HCT116 (cell line): ENCODE results near the gene SLC35G2. TPM values are rescaled to one million over a fixed set of nuclear protein-coding genes. Genes with fewer than 3 reads are reported as not detected.

Source experiments
- ATAC-seq: fragments of 200-7000 bp; cut with Tn5 transposase; 2 replicates; pipeline ENCODE4 v1.9.1; 2020; ENCODE audit warnings: mild to moderate bottlenecking, moderate library complexity
- BruUV-seq: library from RNA; stranded (reverse); fragments of 400-500 nt; replicated peaks from 2 replicates; lab custom pipeline; 2021; lab: Mats Ljungman, UMichigan
- CTCF ChIA-PET: fragments of 300-600 bp; sonication (Branson Sonifier 250); formaldehyde crosslinking; loops from one replicate; lab custom pipeline; 2021; ENCODE audit warnings: antibody characterized with exemption; lab: Charles Lee
- POLR2A ChIA-PET: fragments of 300-600, 350-600 bp; sonication (Branson Sonifier 250); formaldehyde crosslinking; loops from one replicate; lab custom pipeline; 2021; ENCODE audit warnings: antibody characterized with exemption; lab: Charles Lee
- RAD21 ChIA-PET, 2 experiments: fragments of 300-600 bp; sonication (Branson Sonifier 250); formaldehyde crosslinking; loops; one replicate each; lab custom pipeline; 2023; ENCODE audit warnings: low total read pairs in 2 of 2; ENCODE audit not compliant: uncharacterized antibody in 2 of 2, unreplicated experiment in 2 of 2, low non-redundant PET in 1 of 2; lab: Charles Lee
- DNase-seq: peaks from one replicate; pipeline ENCODE4 v3.0.0-alpha.2; 2010; ENCODE audit warnings: low read depth, low spot score
- H2AFZ ChIP-seq: fragments of 200-600 bp; shearing (Covaris generic), sonication (generic); 2 replicates; pipeline ENCODE4 v1.6.1; 2017; ENCODE audit warnings: low read depth, mixed run types, mixed read lengths, antibody characterized with exemption, low read length; ENCODE audit not compliant: poor library complexity, severe bottlenecking
- H3K27ac ChIP-seq: 2 replicates; pipeline ENCODE4 v1.5.1; 2012; ENCODE audit warnings: low read depth, low read length
- H3K27me3 ChIP-seq: fragments of 200-600 bp; sonication (generic); 2 replicates; pipeline ENCODE4 v1.6.1; 2016; ENCODE audit warnings: mixed run types, low read length, mixed read lengths; ENCODE audit not compliant: insufficient read depth
- H3K36me3 ChIP-seq, 2 experiments: fragments of 200-500 bp in 1 of 2; fragments of 200-600 bp in 1 of 2; sonication (Bioruptor generic) in 1 of 2; sonication (generic) in 1 of 2; 2 replicates each; pipeline versions ENCODE4 v1.5.1 to v1.6.1; 2014 to 2016; ENCODE audit warnings: low read length in 2 of 2, inconsistent platforms in 1 of 2, mixed read lengths in 1 of 2, mixed run types in 1 of 2; ENCODE audit not compliant: insufficient read depth in 2 of 2, control insufficient read depth in 1 of 2
- H3K4me1 ChIP-seq, 2 experiments: fragments of 200-600 bp in 1 of 2; sonication (generic) in 1 of 2; 2 replicates each; pipeline versions ENCODE4 v1.5.1 to v1.6.1; 2012 to 2017; ENCODE audit warnings: low read length in 2 of 2, inconsistent platforms in 1 of 2, mild to moderate bottlenecking in 1 of 2, mixed read lengths in 1 of 2, mixed run types in 1 of 2, moderate library complexity in 1 of 2; ENCODE audit not compliant: insufficient read depth in 2 of 2, control insufficient read depth in 1 of 2
- H3K4me2 ChIP-seq: fragments of 200-600 bp; sonication (generic); 2 replicates; pipeline ENCODE4 v1.6.1; 2017; ENCODE audit warnings: mixed run types, low read length, mixed read lengths
- H3K4me3 ChIP-seq, 2 experiments: fragments of 200-600 bp in 1 of 2; sonication (generic) in 1 of 2; replicated peaks in 1 of 2; 2 replicates each; pipeline ENCODE4 v1.5.1; 2011 to 2016; ENCODE audit warnings: low read length in 2 of 2, control low read depth in 1 of 2, low read depth in 1 of 2, mild to moderate bottlenecking in 1 of 2, mixed read lengths in 1 of 2, mixed run types in 1 of 2
- H3K79me2 ChIP-seq: fragments of 200-600 bp; sonication (generic); 2 replicates; pipeline ENCODE4 v1.6.1; 2017; ENCODE audit warnings: mild to moderate bottlenecking, mixed run types, low read length, moderate library complexity, mixed read lengths; ENCODE audit not compliant: insufficient read depth
- H3K9ac ChIP-seq: fragments of 200-600 bp; sonication (generic); 2 replicates; pipeline ENCODE4 v1.6.1; 2016; ENCODE audit warnings: low read length, mixed read lengths
- H3K9me2 ChIP-seq: fragments of 200-600 bp; sonication (generic), shearing (Covaris generic); 2 replicates; pipeline ENCODE4 v1.6.1; 2017; ENCODE audit warnings: mixed run types, mild to moderate bottlenecking, moderate library complexity; ENCODE audit not compliant: insufficient read depth
- H3K9me3 ChIP-seq, 2 experiments: fragments of 200-500 bp in 1 of 2; fragments of 200-600 bp in 1 of 2; sonication (Bioruptor generic) in 1 of 2; sonication (generic) in 1 of 2; 2 replicates each; pipeline ENCODE4 v1.6.1; 2014 to 2017; ENCODE audit warnings: low read length in 2 of 2, mixed read lengths in 2 of 2, inconsistent platforms in 1 of 2, low read depth in 1 of 2, mild to moderate bottlenecking in 1 of 2, mixed run types in 1 of 2, moderate library complexity in 1 of 2; ENCODE audit not compliant: control insufficient read depth in 1 of 2, insufficient read depth in 1 of 2
- H4K20me1 ChIP-seq: fragments of 200-600 bp; sonication (generic), shearing (Covaris generic); 2 replicates; pipeline ENCODE4 v1.6.1; 2017; ENCODE audit warnings: mixed run types, mild to moderate bottlenecking, moderate library complexity; ENCODE audit not compliant: insufficient read depth
- ATF3 ChIP-seq: IDR thresholded peaks from 2 replicates; pipeline ENCODE4 v1.6.1; 2012
- CBX3 ChIP-seq: IDR thresholded peaks from 2 replicates; pipeline ENCODE4 v1.6.1; 2012; ENCODE audit warnings: low read depth
- CEBPB ChIP-seq: IDR thresholded peaks from 2 replicates; pipeline ENCODE4 v1.6.1; 2012; ENCODE audit warnings: low read depth
- ELF1 ChIP-seq: IDR thresholded peaks from 2 replicates; pipeline ENCODE4 v1.6.1; 2012; ENCODE audit warnings: low read depth, borderline replicate concordance
- JUND ChIP-seq: IDR thresholded peaks from 2 replicates; pipeline ENCODE4 v1.6.1; 2012
- POLR2A ChIP-seq: IDR thresholded peaks from 2 replicates; pipeline ENCODE4 v1.7.0; 2011; ENCODE audit warnings: borderline replicate concordance; ENCODE audit not compliant: insufficient read depth, insufficient read length; ENCODE audit errors: extremely low read depth
- RAD21 ChIP-seq: IDR thresholded peaks from 2 replicates; pipeline ENCODE4 v1.6.1; 2012; ENCODE audit warnings: low read depth, mild to moderate bottlenecking
- SIN3A ChIP-seq: IDR thresholded peaks from 2 replicates; pipeline ENCODE4 v1.6.1; 2012; ENCODE audit warnings: low read depth
- SP1 ChIP-seq: IDR thresholded peaks from 2 replicates; pipeline ENCODE4 v1.6.1; 2012; ENCODE audit warnings: low read depth
- TCF7L2 ChIP-seq: IDR thresholded peaks from 2 replicates; pipeline ENCODE4 v1.7.0; 2011; ENCODE audit warnings: borderline replicate concordance, inconsistent platforms; ENCODE audit not compliant: insufficient read depth, insufficient read length; ENCODE audit errors: extremely low read depth
- YY1 ChIP-seq: IDR thresholded peaks from 2 replicates; pipeline ENCODE4 v1.6.1; 2011; ENCODE audit warnings: low read length, low read depth, moderate library complexity, mild to moderate bottlenecking; ENCODE audit not compliant: insufficient replicate concordance; ENCODE audit errors: extremely low read depth
- ZFX ChIP-seq: fragments of 450-650 bp; IDR thresholded peaks from 2 replicates; pipeline ENCODE4 v1.6.1; 2017
- ZNF274 ChIP-seq: fragments of 200-500 bp; sonication (Bioruptor generic); IDR thresholded peaks from 2 replicates; pipeline ENCODE4 v1.6.1; 2014; ENCODE audit warnings: mild to moderate bottlenecking, low read depth, low read length, inconsistent platforms
- intact Hi-C: fragments of 100-400 bp; cut with micrococcal nuclease; formaldehyde crosslinking; loops from 2 replicates; pipeline ENCODE4 v1.10.0; 2022
- total RNA-seq: library from RNA; stranded (reverse); gene quantifications from one replicate; pipeline ENCODE4 v1.2.1, GENCODE V29; 2021; ENCODE audit not compliant: unreplicated experiment
- TF ChIP-seq, protein P1 (sequence below): IDR thresholded peaks from 2 replicates; pipeline ENCODE4 v1.6.1; 2012
- TF ChIP-seq, protein P2 (sequence below): IDR thresholded peaks from 2 replicates; pipeline ENCODE4 v1.6.1; 2011; ENCODE audit warnings: mild to moderate bottlenecking, low read length, moderate library complexity; ENCODE audit not compliant: insufficient replicate concordance; ENCODE audit errors: extremely low read depth

The SLC35G2 gene
- total RNA-seq, 1 experiment from 2014 or later: 3.3 TPM

DNA sequence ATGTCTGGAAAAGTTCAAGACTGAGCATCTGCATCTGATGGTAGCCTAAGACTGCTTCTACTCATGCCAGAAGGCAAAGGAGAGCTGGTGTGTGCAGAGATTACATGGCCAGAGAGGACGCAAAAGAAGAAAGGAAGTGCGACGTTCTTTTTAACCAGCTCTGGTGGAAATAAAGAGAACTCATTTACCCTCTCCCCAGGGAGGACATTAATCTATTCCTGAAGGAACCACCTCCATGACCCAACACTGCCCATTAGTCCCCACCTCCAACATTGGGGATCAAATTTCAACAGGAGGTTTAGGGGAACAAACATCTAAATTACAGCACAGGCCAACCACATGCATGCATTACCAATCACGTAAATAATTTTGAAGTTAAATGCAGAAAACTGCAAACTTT is 41.6 kb downstream of the SLC35G2 start:
- ChIA-PET RAD21 (no interaction called here), CTCF (interaction anchor here (3.1 kb wide), 1 partner anchor 153 kb away, joined by 10 read pairs; no protein-coding TSS in a partner anchor), POLR2A (interaction anchor here (2.1 kb wide), 1 partner anchor 9 kb away, joined by 13 read pairs; no protein-coding TSS in a partner anchor)
- Histone ChIP-seq H2AFZ (no peak overlapping the region), H3K79me2 (peaks cover 38% of the 10 kb centered on the region), H3K9ac (no peak overlapping the region), H3K27ac (no peak overlapping the region), H3K4me3 (peak overlapping the region; percentile 89 to 97), H3K4me1 (peaks cover 9 to 20% of the 10 kb centered on the region in 2 experiments; a peak in 3 of 4 replicates), H3K27me3 (no peaks in the 10 kb centered on the region), H3K9me2 (no peaks in the 10 kb centered on the region), H3K9me3 (no peaks in the 10 kb centered on the region), H3K36me3 (no peaks in the 10 kb centered on the region), H4K20me1 (peaks cover 3% of the 10 kb centered on the region; the same call in 1 of the 2 replicates), H3K4me2 (peak overlapping the region; percentile 99)
- ATAC-seq (no peak), DNase-seq (no peak)
- no peak for TF ChIP-seq POLR2A
- TF ChIP-seq, protein P1, sequence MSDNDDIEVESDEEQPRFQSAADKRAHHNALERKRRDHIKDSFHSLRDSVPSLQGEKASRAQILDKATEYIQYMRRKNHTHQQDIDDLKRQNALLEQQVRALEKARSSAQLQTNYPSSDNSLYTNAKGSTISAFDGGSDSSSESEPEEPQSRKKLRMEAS: no peak
- TF ChIP-seq JUND: no peak
- TF ChIP-seq ELF1: no peak
- TF ChIP-seq, protein P2, sequence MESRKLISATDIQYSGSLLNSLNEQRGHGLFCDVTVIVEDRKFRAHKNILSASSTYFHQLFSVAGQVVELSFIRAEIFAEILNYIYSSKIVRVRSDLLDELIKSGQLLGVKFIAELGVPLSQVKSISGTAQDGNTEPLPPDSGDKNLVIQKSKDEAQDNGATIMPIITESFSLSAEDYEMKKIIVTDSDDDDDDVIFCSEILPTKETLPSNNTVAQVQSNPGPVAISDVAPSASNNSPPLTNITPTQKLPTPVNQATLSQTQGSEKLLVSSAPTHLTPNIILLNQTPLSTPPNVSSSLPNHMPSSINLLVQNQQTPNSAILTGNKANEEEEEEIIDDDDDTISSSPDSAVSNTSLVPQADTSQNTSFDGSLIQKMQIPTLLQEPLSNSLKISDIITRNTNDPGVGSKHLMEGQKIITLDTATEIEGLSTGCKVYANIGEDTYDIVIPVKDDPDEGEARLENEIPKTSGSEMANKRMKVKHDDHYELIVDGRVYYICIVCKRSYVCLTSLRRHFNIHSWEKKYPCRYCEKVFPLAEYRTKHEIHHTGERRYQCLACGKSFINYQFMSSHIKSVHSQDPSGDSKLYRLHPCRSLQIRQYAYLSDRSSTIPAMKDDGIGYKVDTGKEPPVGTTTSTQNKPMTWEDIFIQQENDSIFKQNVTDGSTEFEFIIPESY: no peak
- no peak for TF ChIP-seq CBX3
- no peak for TF ChIP-seq ZNF274
- no peak for TF ChIP-seq YY1
- no peak for TF ChIP-seq TCF7L2
- no peak for TF ChIP-seq ATF3
- no peak for TF ChIP-seq CEBPB
- TF ChIP-seq SP1: no peak
- TF ChIP-seq ZFX: no peak
- no peak for TF ChIP-seq SIN3A
- TF ChIP-seq RAD21: no peak
- no TSS peak for BruUV-seq
- intact Hi-C loops: loop anchor here (5.0 kb wide), 1 partner anchor 97 kb away; the partner anchor contains the start of gene IL20RB
